Astrocyte of the spinal cord (primary cell): Measurements from ENCODE around the gene KCNG3.

Experiments used
- DNase-seq: peaks from one replicate; pipeline ENCODE4 v3.0.0; 2011; ENCODE audit warnings: low read depth, low spot score
- H3K4me3 ChIP-seq: 2 replicates; pipeline ENCODE4 v1.5.1; 2011; ENCODE audit warnings: low read depth, mild to moderate bottlenecking, low read length, moderate library complexity
- in situ Hi-C: cut with HindIII; loops from 2 replicates; pipeline ENCODE4 v1.10.0; 2017; ENCODE audit warnings: low sequenced_read_pairs
- TF ChIP-seq, protein P1 (sequence below): IDR thresholded peaks from 2 replicates; pipeline ENCODE4 v1.5.1; 2012; ENCODE audit warnings: low read depth, mild to moderate bottlenecking, low read length, inconsistent platforms

Gene KCNG3

DNA sequence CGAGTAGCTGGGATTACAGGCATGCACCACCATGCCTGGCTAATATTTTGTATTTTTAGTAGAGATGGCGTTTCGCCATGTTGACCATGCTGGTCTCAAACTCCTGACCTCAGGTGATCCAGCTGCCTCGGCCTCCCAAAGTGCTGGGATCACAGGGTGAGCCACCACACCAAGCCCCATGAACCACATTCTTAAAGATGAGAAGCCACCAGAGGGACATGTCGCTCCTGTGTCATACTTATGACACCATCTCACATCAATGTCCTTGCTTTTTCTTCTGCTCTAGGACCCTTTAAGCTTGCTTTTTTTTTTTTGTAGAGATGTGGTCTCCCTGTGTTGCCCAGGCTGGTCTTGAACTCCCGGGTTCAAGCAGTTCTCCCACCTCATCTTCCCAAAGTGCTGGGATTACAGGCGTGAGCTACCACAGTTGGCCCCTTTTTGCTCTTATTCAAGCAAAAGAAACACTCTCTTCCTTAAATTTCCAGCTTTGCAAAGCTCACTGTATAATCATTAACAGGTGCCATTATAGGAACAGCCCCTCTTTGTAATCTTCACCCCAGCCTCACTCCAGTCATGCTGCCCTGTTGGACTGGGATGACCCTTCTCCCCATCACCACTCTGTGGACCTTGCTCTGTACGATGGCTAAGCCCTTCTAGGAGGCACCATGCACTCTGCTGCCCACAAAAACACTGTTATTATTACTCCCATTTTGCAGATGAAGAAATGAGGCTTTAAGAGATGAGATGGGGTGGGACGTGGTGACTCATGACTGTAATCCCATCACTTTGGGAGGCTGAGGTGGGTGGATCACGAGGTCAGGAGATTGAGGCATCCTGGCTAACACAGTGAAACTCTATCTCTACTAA is 10.8 kb upstream of the KCNG3 start:
- in situ Hi-C loops = no loop called here
- H3K4me3 ChIP-seq = no peak overlapping the region
- TF ChIP-seq, protein P1, sequence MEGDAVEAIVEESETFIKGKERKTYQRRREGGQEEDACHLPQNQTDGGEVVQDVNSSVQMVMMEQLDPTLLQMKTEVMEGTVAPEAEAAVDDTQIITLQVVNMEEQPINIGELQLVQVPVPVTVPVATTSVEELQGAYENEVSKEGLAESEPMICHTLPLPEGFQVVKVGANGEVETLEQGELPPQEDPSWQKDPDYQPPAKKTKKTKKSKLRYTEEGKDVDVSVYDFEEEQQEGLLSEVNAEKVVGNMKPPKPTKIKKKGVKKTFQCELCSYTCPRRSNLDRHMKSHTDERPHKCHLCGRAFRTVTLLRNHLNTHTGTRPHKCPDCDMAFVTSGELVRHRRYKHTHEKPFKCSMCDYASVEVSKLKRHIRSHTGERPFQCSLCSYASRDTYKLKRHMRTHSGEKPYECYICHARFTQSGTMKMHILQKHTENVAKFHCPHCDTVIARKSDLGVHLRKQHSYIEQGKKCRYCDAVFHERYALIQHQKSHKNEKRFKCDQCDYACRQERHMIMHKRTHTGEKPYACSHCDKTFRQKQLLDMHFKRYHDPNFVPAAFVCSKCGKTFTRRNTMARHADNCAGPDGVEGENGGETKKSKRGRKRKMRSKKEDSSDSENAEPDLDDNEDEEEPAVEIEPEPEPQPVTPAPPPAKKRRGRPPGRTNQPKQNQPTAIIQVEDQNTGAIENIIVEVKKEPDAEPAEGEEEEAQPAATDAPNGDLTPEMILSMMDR = no peak
- DNase-seq = no peak

DNA sequence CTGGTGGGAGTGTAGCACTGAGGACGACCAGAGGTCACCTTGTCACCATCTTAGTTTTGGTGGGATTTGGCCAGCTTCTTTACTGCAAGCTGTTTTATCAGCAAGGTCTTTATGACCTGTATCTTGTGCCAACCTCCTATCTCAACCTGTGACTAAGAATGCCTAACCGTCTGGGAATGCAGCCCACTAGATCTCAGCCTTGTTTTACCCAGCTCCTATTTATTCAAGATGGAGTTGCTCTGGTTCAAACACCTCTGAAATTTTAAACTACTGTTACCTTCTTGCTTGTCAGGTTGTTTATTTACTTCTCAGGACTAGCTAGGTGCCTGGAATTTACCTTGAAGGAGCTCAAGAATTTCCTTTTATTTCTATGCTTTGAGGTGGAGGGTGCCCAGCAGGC is 9.5 kb upstream of the KCNG3 start:
- no peak overlapping the region for H3K4me3 ChIP-seq
- in situ Hi-C loops = no loop called here
- no peak for DNase-seq
- TF ChIP-seq, protein P1 = no peak

DNA sequence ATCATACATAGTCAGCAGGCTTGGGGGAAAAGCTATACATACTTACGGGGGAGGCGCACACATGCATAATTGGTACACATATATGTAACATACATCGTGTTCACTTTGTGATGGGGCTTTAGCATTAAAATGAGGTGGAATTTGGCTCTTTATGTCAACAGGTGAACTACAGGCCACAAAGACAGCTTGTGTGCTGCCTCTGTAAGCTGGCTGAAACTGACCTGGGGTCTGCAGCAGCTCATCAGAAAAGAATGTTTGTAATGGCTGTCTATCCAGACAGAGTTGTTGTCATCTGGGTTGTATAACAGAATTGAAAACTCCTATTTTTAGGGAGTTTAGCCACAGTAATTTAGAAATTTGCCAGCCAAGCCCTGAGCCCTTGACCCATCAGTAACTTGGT is 4.7 kb upstream of the KCNG3 start:
- in situ Hi-C loops = no loop called here
- TF ChIP-seq, protein P1 = no peak
- DNase-seq = no peak
- H3K4me3 ChIP-seq = no peak overlapping the region

DNA sequence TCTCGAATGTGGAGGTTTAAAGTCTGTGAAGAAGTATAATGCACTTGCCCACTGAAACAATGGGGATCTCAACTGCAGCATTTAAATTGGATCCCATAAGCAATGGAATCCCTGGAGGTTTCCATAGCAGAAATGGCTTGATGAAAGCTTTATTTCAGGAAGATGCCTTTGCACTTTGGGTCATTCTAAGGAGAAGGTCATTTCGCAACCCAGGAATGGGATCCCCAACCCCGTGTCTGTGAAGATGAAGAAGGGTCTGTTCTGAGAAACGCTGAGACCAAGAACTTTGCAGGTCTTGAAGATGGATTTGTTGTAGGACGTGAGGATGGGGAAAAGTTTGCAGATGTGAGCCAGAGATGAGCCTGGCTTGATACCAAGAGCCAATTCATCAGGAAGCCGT is 1.8 kb upstream of the KCNG3 start:
- no peak overlapping the region for H3K4me3 ChIP-seq
- no peak for DNase-seq
- TF ChIP-seq, protein P1 = no peak
- in situ Hi-C loops = no loop called here

DNA sequence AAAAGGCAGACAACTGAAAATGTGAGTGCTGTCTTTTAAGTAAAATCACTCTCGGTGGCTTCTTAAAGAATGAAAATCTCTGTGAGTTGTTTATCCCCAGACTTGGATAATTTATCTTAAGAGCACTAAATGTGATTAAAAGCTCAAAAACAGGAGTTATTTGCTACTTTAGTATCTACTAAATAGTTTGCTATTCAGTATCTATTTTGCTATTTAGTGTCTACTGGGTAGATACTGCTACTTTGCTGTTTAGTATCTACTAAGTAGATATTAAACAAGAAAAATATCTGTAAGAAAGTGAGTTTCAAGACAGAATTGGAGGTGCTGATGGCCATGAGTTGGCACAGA is 1.4 kb upstream of the KCNG3 start:
- no peak for DNase-seq
- no peak overlapping the region for H3K4me3 ChIP-seq
- in situ Hi-C loops = no loop called here
- TF ChIP-seq, protein P1 = no peak

DNA sequence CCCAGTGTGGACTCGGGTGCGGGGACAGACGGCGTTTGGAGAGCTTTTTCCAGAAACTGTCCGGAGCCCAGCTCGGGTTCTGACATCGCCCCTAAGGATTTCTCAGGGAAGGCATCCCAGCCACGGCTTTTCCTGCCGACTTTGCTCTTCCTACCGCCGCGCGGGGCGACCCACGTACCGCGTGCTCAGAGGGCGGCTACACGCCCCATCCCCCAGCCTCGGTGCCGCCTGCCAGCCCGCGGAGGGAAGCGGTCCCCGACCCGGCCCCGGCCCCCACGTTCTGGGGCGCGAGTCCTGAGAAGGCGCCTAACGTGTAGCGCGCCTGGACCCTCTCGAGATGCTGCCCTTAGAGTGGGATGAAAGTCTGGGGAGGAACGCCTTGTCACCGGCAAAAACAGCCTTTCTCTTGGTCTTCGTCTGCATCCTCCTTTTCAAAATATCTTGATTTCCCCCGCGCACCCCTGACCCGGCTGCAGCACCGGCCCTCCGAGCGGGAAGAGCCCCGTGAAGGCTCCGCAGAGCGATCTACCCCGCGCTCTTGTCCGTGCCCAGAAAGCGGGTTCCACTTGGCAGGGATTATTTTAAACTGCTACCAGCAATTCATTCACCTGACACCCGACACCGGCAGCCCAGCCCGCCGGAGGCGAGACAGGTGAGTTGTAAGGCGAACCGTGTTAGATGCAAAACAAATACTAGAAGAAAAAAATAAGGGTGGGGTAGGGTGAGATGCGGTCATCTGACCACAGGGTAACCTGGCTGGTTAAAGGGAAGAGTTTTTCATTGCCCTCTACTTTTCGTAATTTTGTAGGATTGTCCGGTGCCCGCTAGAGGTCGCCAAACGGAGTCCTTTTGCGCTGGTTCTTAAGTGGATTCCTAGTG is 812 bp upstream of the KCNG3 start:
- peak overlapping the region; percentile 44 for H3K4me3 ChIP-seq
- peak; percentile 80 for DNase-seq
- TF ChIP-seq, protein P1 = peak; percentile 87
- in situ Hi-C loops = no loop called here
